Left renal pelvis (tissue), 4 donors: ENCODE data around the gene JPT1. TPM values are rescaled to one million over a fixed set of nuclear protein-coding genes. Genes with fewer than 3 reads are reported as not detected.
A peak's percentile ranks its signal among the peaks of the same experiment; 100 is the strongest.
"Not testable (repeated sequence)": the region's sequence is repeated elsewhere in the genome, so short reads cannot be mapped to it uniquely, and the experiment has no call there.

Experiments used
- DNase-seq, 4 donors: peaks; one replicate each; pipeline ENCODE4 v3.0.0-alpha.2; 2013; ENCODE audit warnings: low read depth in 4 of 4, low spot score in 3 of 4
- polyA plus RNA-seq, 4 donors: library from polyadenylated mRNA; unstranded; fragments of 120-200 nt; gene quantifications; one replicate each; pipeline ENCODE4 v1.2.1, GENCODE V29; 2013; ENCODE audit not compliant: insufficient read length in 4 of 4

Gene JPT1, protein sequence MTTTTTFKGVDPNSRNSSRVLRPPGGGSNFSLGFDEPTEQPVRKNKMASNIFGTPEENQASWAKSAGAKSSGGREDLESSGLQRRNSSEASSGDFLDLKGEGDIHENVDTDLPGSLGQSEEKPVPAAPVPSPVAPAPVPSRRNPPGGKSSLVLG
- polyA plus RNA-seq: 100 to 1,000 TPM in 1 of 4 donors, 10 to 100 TPM in 3; 57.9 to 103 (median 92.5) TPM

DNA sequence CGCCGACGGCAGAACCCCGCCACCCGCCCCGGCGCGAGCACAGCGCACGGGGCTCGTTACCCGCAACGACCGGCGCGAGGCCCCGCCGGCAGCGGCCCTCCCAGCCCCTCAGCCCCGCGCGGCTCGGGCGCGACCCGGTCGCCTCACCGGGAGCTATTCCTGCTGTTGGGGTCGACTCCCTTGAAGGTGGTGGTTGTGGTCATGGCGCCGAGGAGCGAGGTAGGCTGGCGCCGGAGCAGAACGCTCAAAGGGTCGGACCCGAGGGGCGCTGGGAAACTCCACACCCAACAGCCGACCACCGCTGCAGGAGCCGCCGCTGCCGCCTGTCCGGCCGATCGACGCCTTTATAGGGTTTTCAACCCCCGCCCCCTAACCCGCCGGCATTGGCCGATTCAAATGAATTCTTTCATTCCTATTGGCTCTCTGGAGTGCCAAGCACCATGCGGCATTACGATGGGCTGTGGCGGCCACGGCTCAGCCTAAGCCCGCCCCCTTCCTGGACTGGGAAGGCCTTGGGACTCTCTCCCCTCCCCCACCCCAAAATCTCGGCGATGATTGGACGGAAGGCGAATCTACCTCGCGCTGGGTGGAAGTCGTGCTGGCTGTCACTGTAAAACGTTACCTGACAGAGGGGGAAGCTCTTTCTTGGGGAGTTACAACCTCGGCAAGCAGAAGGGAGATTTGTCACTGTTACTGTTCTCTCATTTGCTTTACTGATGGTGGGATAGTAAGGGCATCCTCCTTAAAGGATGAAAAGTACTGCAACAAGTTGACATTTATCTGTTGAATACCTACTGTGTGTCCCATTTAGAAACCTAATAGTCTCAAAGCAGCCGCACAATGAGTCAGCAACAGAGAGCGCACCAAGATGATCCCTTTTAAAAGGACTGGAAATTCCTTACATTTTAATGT is at the start of gene JPT1:
Gene JPT1 (minus strand): TSS at position 318 of the 912 bp plus-strand sequence. CDS start 115 bp downstream, at position 203.
- DNase-seq: peak; percentile 95 to 98 (median 98)

DNA sequence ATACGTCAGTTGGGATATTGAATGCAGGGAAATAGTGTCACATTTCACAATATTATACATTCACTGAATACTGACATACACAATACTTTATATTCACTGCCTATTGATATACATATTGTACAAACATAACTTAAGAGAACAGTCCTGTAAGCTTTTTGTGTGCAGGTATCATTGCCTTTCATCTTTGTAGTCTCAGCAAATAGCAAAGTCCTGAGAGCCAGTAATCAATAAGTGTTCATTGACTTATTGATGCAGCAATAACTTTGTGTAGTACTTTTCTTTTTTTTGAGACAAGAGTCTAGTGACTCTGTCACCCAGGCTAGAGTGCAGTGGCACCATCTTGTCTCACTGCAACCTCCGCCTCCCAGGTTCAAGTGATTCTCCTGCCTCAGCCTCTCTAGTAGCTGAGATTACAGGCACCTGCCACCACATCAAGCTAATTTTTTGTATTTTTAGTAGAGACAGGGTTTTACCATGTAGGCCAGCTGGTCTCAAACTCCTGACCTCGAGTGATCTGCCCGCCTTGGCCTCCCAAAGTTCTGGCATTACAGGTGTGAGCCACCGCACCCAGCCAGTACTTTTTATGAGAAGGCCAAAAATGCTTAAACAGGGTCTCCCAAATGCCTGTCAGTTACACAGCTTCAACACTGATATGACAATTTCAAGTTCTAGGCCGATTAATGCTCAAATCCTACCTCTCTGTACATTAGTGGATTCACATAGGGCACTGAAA is 45.7 kb upstream of the JPT1 start:
- no peak for DNase-seq

DNA sequence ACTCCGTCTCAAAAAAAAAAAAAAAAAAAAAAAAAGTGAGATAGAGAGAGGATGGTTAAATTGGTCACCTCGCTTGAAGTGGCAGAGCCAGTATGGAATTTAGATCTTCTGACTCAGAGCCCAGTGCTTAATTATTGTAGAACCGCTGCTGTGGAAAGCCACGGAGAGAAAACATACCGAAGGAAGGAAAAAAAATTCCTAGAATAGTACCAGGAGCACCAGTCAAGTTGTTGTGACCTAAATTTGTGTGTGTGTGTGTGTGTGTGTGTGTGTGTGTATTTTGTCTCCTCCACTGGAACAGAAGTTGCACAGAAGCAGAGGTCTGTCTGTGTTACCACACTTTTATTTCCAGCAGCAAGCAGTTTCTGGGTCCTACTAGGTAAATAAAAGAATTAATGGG is 40.6 kb upstream of the JPT1 start:
- no peak for DNase-seq

DNA sequence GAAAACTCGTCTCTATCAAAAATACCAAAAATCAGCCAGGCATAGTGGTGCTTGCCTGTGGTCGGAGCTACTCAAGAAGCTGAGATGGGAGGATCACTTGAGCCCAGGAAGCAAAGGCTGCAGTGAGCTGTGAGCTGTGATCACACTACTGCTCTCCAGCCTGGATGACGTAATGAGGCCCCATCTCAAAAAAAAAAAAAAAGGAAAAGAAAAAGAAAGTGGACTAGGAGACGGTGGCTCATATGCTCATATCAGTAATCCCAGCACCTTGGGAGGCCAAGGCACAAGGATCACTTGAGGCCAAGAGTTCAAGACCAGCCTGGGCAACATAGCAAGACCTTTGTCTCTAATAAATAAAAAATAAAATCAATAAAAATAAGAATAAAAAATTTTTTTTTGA is 37.3 kb upstream of the JPT1 start:
- no peak for DNase-seq

DNA sequence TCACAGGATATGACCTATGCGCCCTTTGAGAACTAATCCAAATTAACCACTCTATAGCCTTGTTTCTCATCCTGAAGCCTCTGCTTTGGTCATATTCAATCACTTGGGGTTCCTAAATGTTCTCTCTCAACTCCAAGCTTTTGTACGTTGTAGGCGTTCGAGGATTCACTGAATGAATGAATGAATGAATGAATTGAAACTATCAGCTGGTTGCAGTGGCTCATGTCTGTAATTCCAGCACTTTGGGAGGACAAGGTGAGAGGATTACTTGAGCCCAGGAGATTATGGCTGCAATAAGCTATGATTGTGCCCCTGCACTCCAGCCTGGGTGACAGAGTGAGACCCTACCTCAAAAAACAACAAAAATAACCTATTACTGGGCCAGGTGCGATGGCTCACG is 34.3 kb upstream of the JPT1 start:
- DNase-seq: no peak

DNA sequence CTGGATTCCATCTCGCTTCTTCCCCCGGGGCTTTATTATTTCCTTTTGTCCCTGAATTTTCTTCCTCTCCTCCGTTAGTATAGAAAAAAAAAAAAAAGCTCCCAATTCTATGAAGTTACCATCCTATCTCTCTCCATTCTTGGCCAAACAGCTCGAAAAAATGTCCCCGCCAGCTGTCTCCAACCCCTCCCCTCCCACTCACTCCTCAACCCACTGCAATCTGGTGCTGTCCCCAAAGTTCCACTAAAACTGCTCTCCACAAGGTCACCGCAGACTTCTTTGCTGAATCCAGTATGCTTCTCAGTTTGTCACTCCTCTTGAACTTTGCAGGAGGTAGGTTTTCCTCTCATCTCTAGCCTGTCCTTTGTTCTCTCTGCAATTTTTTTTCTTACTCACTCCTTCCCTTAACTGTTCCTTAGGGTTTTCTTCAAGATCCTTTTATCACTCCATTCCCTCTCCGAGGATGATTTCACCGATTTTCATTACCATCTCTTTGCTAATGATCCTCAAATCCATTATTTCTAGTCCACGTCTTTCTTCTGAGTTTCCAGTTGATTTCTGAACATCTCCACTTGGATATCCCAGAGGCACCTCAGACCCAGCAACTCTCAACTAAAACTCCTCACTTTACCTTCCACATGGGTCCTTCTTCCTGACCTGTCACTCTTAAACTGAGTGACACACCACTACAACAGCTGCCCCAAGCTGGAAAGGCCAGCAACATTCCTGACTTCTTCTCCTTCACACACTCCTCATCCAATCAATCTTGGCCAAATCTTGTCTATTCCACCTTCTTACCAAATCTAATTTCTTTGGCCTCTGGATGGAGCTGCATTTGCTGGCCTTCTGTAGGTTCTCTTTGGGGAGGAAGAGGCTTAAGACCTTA is 29.9 kb upstream of the JPT1 start:
- DNase-seq: no peak

DNA sequence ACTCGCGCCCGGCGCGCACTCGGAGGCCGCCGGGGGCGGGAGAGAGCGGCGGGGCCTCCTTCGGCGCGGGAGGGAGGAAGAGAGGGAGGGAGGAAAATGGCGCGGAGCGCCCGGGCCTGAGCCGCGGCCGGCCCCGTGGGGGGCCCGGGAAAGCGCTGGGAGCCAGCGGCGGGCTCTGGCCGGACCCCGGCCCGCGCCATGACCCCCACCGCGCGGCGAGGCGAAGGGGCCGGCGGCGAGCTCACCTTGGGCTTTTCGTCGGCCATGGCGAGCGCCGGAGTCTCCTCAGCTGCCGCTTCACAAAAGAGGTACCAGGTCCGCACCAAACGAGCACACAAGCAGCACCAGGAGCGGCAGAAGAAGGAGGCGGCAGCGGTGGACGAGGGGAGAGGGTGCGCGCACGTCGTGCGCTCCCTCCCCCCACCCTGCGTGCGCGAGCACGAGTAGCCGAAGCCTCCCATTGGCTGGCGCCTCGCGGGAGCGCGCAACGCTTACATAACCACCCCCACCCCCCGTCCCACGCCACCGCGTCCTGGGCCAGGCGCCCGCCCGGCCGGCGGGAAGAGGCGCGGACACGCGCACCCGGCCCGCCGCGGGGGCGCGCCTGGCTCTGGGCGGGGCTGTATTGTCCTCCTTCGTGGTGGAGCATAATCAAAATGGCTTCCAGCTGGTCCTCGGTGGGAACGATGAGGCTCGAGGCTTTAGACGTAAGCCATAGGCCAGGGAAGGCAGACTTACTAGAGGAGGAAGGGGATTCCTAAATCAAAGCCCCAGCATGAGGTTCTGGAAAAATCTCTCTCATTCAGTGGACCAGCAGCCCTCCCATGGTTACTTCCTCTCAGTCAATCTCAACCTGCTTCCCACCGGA is 28.5 kb upstream of the JPT1 start, which contains the start of gene SUMO2:
Gene SUMO2 (minus strand): TSS at position 391 of the 868 bp plus-strand sequence. CDS start 125 bp downstream, at position 266.
- DNase-seq: peak; percentile 90 to 93 (median 90)

DNA sequence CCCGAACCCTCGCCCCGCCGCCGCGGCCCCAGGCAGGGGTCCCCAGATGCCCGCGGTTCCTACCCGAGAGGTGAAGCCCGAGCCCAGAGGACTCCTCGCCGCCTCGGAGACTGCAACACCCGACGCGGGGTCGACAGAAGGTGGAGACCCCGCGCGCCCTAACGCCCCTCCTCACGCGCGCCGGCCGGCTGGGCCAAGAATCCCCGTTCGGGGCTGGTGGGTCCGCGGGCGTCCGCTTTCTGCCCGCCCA is 27.9 kb upstream of the JPT1 start:
- no peak for DNase-seq

DNA sequence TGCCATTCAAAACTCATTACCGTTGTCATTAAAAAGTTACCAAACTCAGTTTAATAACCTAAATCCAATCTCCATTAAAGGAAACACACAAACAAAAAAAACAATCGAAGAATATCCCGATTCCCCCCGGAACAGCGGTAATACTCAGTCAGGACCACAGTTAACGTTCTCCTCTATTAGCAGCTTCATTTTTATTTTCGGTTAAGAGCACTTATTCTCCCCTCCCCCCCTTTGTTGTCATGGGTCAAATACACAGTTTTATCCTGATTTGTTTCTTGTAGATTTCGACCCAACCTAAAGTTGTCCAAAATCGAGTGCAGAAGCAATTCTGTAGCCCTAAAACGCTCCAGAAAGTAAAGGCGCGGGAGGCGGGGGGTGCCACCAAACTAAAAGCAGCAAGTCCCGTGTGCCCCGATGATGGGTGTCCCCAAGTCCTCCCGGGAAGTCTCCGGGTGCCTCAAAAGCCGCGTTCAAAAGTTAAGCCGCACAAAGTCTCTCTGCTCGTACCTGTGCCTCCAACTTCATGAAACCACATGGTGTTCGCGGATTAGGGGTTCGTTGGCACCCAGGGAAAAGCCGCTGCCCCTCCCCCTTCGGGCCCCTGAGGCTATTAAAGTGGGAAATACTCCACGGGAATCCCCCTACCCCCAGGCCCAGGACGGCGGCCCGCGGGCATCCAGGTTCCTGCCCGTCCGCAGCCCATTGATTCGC is 27.5 kb upstream of the JPT1 start:
- DNase-seq: no peak

DNA sequence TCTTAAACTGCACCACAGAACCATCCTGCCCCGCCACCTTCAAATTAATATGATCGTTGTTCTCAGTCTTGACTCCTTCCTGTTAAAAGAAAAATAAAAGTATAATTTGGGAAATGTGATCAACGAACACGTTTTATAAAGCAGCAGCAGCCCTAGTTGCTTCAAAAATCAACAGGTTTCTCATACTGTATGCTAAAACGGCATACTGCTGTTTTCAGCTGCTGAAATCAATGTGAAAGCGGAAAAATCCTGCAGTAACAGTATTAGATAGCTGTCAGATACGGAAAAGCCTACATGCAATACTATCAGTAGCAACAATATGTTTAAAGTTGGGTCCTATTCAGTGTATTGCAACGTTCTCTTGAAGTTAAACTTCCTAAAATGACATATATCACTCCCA is 26.8 kb upstream of the JPT1 start:
- no peak for DNase-seq

DNA sequence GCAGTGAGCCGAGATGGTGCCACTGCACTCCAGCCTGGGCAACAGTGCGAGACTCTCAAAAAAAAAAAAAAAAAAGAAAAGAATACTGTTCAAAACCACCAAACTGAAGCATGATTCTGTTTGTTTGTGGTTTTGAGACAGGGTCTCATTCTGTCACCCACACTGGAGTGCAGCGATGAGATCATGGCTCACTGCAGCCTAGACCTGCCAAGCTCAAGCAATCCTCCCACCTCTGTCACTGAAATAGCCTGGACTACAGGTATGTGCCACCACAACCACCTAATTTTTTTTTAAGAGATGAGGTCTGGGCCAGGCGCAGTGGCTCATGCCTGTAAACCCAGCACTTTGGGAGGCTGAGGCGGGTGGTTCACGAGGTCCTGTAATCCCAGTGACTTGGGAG is 24.1 kb upstream of the JPT1 start:
- no peak for DNase-seq

DNA sequence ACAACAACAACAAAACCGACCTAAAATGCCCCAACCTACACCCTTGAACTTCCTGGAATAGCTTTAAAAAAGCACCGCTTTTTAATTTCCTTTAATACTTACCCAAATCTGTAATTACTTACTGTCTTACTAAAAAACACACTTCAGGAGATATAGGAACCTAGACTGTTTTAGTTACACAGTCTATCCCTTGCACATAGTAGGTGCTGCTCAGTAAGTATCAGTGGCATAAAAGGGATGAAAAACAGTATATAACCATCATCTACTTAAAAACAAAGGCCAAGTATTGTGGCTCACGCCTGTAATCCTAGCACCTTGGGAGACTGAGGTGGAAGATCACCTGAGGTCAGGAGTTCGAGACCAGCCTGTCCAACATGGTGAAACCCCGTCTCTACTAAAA is 22.3 kb upstream of the JPT1 start:
- DNase-seq: no peak

DNA sequence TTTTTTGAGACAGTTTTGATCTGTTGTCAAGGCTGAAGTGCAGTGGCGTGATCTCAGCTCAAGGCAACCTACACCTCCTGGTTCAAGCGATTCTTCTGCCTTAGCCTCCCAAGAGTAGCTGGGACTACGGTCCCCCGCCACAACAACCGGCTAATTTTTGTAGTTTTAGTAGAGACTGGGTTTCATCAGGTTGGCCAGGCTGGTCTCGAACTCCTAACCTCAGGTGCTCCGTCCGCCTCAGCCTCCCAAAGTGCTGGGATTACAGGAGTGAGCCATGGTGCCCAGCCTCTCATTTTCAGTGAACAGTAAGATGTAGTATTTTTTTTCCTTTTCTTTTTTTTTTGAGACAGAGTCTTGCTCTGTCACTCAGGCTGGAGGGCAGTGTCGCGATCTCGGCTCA is 20.7 kb upstream of the JPT1 start:
- DNase-seq: no peak

DNA sequence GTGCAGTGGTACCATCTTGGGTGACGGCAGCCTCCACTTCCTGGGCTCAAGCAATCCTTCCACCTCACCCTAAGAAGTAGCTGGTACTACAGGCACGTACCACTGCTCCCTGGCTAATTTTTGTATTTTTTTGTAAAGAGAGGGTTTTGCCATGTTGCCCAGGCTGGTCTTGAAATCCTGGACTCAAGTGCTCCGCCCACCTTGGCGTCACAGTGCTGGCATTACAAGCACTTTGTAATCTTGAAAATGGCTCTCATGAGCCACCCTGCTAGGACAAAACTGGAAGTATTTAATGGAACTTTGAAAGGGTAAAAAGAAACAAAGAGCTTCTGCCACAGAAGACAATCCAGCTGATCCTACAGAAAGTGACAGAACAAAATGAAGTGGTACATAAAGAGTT is 19.2 kb upstream of the JPT1 start:
- DNase-seq: no peak

DNA sequence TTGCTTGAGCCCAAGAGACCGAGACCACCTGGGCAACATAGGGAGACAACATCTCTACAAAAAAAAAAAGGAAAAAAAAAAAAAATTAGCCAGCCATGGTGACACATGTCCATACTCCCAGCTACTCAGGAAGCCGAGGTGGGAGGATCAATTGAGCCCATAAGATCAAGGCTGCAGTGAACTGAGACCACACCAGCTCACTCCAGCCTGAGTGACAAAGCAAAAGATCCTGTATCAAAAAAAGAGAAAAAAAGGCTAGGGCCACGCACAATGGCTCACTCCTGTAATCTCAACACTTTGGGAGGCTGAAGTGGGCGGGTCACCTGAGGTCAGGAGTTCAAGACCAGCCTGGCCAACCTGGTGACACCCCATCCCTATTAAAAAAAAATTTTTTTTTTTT is 14.7 kb upstream of the JPT1 start:
- DNase-seq: no peak

DNA sequence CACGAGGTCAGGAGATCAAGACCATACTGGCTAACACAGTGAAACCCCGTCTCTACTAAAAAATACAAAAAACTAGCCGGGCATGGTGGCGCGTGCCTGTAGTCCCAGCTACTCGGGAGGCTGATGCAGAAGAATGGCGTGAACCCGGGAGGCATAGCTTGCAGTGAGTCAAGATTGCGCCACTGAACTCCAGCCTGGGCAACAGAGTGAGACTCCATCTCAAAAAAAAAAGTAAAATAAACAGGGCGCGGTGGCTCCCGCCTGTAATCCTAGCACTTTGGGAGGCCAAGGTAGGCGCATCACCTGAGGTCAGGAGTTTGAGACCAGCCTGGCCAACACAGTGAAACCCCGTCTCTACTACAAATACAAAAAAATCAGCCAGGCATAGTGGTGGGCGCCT is 10.3 kb upstream of the JPT1 start:
- not testable (repeated sequence) for DNase-seq

DNA sequence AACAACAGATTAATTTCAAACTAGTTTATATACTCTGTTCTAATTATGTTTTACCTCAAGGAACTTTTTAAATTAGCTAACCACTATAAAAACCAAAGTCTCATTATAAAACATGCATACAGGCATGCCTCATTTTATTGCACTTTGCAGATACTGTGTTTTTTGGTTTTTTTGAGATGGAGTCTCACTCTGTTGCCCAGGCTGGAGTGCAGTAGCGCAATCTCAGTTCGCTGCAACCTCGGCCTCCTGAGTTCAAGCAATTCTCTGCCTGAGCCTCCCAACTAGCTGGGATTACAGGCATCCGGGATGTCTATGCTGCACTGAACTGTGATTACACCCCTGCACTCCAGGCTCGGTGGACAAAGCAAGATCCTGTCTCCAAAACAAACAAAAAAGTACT is 8.8 kb upstream of the JPT1 start:
- DNase-seq: no peak

DNA sequence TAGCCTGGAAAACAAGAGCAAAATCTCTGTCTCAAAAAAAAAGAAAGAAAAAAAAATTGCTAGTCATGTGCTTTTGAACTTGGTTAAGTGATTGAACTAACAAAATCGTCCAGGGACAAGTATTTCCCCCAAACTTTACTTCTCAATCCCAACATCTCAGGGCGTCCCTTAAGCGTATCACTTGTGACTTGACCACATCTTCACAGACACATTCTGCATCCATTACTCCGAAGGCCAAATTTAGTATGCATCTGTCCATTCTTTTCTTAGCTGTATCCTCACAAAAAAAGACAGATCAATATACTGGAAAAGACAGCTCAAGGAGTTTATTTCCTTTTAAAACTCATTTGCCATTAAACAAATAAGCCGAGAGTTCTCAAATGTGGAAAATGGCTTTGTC is 5.9 kb upstream of the JPT1 start:
- no peak for DNase-seq
